ENCODE data around the gene MCC.

GRCh38 chr5:112976432-112977309 is 511.6 kb downstream of the MCC start, which contains the start of gene DCP2:
- TF ChIP-seq CTCF (conservative IDR thresholded peaks at IDR 0.05; ENCODE audit: low read depth, low read length) (no peak), EZH2phosphoT487 (IDR thresholded peaks at IDR 0.05; ENCODE audit: borderline replicate concordance, low read length) (no peak)

Data from PC-3 (cell line).